Erythroblast (primary cell): ENCODE results near the gene ATXN10.

Source experiments
- GATA1 ChIP-seq: IDR thresholded peaks from 2 replicates; pipeline ENCODE4 v1.6.1; 2011; ENCODE audit warnings: low read depth, mild to moderate bottlenecking, control low read depth, low read length, moderate library complexity
- POLR2A ChIP-seq: IDR thresholded peaks from 2 replicates; pipeline ENCODE4 v1.6.1; 2011; ENCODE audit warnings: mild to moderate bottlenecking, low read length

GRCh38 chr22:45804986-45805325 lies 133.3 kb downstream of the ATXN10 start:
- TF ChIP-seq POLR2A (no peak), GATA1 (no peak)
